ENCODE measurements around the gene CPPED1.

DNA sequence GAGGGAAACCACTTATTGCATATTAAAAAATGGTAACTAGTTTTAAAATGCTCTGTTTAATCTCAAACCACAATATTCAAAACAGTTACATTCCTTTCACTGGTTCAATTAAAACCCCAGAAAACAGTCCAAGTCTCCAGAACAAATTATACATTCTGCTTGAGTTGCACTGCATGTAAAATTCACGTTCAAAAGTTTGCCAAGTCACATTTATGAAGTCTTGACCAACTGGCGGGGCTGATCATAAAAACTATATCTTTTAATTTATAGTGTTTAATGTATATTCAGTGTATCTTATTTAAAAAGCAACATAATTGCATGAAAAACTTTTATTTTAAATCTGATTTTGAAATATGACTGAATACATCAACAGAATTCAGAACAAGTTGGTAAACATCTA, 25.0 kb downstream of the CPPED1 start:
- TF ChIP-seq, protein P1, sequence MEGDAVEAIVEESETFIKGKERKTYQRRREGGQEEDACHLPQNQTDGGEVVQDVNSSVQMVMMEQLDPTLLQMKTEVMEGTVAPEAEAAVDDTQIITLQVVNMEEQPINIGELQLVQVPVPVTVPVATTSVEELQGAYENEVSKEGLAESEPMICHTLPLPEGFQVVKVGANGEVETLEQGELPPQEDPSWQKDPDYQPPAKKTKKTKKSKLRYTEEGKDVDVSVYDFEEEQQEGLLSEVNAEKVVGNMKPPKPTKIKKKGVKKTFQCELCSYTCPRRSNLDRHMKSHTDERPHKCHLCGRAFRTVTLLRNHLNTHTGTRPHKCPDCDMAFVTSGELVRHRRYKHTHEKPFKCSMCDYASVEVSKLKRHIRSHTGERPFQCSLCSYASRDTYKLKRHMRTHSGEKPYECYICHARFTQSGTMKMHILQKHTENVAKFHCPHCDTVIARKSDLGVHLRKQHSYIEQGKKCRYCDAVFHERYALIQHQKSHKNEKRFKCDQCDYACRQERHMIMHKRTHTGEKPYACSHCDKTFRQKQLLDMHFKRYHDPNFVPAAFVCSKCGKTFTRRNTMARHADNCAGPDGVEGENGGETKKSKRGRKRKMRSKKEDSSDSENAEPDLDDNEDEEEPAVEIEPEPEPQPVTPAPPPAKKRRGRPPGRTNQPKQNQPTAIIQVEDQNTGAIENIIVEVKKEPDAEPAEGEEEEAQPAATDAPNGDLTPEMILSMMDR (conservative IDR thresholded peaks at IDR 0.05; ENCODE audit: low read depth, low read length), result no peak
- TF ChIP-seq SMC3 (IDR thresholded peaks at IDR 0.05; ENCODE audit: low read depth, low read length), result no peak
- no peak for TF ChIP-seq BHLHE40 (IDR thresholded peaks at IDR 0.05; ENCODE audit: low read depth, low read length)
- no peak for TF ChIP-seq RAD21 (IDR thresholded peaks at IDR 0.05; ENCODE audit: low read length)
- TF ChIP-seq RFX5 (IDR thresholded peaks at IDR 0.05; ENCODE audit: low read depth, low read length), result no peak
- TF ChIP-seq POLR2A (IDR thresholded peaks at IDR 0.05; ENCODE audit: low read depth, low read length), result no peak
- no peak for TF ChIP-seq MAFK (IDR thresholded peaks at IDR 0.05; ENCODE audit: low read depth, low read length)

Measured in IMR-90 (cell line).